Right renal pelvis (tissue), 4 donors: ENCODE data around the gene DDAH2. TPM values are rescaled to one million over a fixed set of nuclear protein-coding genes. Genes with fewer than 3 reads are reported as not detected.

ENCODE experiments used
- DNase-seq, 4 donors: peaks; one replicate each; pipeline ENCODE4 v3.0.0-alpha.2; 2013; ENCODE audit warnings: low read depth in 4 of 4, low spot score in 3 of 4, missing footprints in 1 of 4
- polyA plus RNA-seq, 4 donors: library from polyadenylated mRNA; unstranded; fragments of 120-200 nt; gene quantifications; one replicate each; pipeline ENCODE4 v1.2.1, GENCODE V29; 2013; ENCODE audit not compliant: insufficient read length in 4 of 4

DDAH2 gene
- polyA plus RNA-seq, 4 donors, result 148 to 230 (median 168) TPM

DNA sequence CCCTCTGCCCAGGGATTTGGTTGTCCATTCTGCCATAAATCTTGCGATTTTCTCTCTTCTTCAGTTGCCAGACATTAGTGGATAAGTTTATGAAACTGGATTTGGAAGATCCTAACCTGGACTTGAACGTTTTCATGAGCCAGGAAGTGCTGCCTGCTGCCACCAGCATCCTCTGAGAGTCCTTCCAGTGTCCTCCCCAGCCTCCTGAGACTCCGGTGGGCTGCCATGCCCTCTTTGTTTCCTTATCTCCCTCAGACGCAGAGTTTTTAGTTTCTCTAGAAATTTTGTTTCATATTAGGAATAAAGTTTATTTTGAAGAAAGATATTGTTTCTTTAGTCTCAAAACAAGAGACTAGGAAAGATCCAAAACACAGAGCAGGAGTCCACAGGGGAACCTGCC is 33.3 kb upstream of the DDAH2 start, which contains the start of gene SAPCD1:
Gene SAPCD1, plus strand, starts transcription at position 301 of the 400 bp plus-strand sequence. CDS start 399 bp downstream, outside the sequence.
- DNase-seq, result no peak

DNA sequence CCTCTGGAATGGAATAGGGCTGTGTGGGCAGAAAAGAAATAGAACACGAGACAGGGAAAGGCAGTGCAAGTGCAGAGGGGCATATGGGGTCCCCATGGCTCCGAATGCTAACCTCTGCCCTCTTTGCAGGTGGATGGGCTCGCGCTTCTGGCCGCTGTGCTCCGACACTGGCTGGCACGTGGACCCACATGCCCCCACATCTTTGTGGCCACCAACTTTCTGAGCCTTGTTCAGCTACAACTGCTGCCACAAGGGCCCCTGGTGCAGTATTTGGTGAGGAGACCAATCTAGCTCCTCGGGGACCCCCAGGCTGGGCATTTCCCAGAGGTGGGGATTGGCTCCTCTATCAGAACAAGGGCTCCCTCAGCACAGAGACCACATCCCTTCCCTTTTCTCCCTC is 32.2 kb upstream of the DDAH2 start:
- no peak for DNase-seq

- no peak for DNase-seq
Measured at GRCh38 chr6:31760790-31761189, 31.7 kb upstream of the DDAH2 start.

GRCh38 chr6:31758281-31758680 is 29.2 kb upstream of the DDAH2 start:
- no peak for DNase-seq

GRCh38 chr6:31752739-31753319 is 23.7 kb upstream of the DDAH2 start:
- no peak for DNase-seq

- DNase-seq, result no peak
Measured at GRCh38 chr6:31750411-31751022, 21.4 kb upstream of the DDAH2 start.

DNA sequence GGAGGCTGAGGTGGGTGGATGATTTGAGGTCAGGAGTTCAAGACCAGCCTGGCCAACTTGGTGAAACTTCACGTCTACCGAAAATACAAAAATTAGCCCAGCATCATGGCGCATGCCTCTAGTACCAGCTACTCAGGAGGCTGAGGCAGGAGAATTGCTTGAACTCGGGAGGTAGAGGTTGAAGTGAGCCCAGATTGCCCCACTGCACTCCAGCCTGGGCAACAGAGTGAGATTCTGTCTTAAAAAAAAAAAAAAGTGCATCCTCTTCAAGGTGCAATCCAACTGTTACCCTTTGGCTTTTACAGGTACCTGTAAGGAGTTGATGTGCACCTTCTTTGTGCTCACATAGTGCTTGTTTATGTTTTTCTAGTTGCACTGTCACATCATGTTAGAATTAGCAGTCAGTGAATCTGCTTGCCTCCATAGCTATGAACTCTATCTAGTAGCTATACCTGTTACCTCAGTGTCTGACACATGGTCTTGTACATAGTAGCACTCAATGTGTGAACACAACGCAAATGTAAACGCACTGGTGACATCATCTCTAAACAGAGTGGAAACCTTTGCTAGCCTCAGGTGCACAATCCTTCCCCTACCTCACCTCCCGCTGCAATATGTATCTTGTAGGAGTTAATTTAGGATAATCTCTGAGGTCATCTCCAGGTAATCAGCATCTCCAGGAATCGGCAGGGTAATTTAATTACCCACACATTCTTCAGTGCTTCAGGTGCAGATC is 20.4 kb upstream of the DDAH2 start:
- no peak for DNase-seq

DNA sequence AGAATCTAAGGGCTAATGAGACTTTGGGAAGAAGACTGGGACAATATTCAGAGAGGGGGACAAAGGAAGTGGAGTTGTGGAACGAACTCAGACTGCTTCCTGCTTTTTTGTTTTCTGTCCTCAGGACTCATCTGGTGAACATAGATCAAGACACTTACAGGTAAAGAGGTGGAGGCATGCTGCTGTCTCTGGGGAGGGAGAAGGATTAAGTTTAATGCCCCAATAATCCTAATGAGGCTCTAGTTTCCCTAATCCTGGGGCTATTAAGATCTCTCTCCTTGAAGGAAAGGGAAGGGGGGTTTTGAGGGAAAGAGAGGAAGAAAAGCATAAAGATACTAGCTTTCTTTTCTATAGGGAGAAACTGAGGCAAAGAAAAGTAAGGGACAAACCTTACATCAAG is 15.3 kb upstream of the DDAH2 start:
- no peak for DNase-seq

DNA sequence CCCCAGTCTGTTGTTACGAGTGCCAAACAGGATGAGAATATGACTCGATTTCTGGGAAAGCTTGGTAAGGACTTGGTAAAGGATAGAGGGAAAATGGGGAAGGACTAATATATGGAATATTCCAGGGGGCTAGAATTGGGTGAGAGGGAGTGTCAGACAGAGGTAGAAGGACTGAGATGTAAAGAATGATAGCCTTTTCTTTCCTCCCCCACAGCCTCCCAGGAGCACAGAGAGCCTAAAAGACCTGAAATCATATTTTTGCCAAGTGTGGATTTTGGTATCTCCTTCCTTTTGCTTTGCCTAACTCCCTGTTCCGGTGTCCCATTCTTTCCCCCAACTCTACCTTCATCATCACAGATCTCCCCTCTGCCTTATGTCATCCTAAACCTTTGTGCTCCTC is 13.8 kb upstream of the DDAH2 start:
- DNase-seq, result no peak

DNA sequence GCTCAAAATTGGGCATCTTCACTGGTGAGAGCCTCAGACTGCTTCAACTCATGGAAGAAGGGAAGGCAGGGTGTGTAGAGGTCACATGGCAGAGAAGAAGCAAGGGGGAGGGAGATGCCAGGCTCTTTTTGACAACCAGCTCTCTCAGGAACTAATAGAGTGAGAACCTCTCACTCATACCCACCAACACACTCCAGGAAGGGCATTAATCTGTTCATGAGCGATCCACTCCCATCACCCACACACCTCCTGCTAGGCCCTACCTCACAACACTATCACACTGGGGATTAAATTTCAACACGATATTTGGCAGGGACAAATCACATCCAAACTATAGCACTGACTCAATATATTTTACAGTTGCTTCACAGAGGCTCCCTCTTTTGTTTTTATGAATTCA is 12.7 kb upstream of the DDAH2 start:
- DNase-seq, result no peak

- DNase-seq, result no peak
Measured at GRCh38 chr6:31740397-31741223, 11.5 kb upstream of the DDAH2 start.

- peak; percentile 97 to 99 (median 98) for DNase-seq
Measured at GRCh38 chr6:31739639-31740396, 10.7 kb upstream of the DDAH2 start, which contains the start of gene MSH5. TSS of gene MSH5 (plus strand) at chr6:31740005. CDS start at chr6:31740467, 462 bp downstream.

- DNase-seq, result peak in 2 of 4 donors; percentile 53 to 65
Measured at GRCh38 chr6:31737991-31738979, 9.2 kb upstream of the DDAH2 start.

- DNase-seq, result peak in 2 of 4 donors; percentile 31 to 71
Measured at GRCh38 chr6:31737315-31737990, 8.4 kb upstream of the DDAH2 start.

GRCh38 chr6:31736768-31737314 is 7.7 kb upstream of the DDAH2 start:
- no peak for DNase-seq

GRCh38 chr6:31736021-31736767 is 7.1 kb upstream of the DDAH2 start, which contains the start of gene CLIC1:
TSS of gene CLIC1 (minus strand) at chr6:31736530. CDS start at chr6:31736300, 230 bp downstream.
- DNase-seq, result peak in 2 of 4 donors; percentile 65 to 69

- peak in 1 of 4 donors; percentile 38 for DNase-seq
Measured at GRCh38 chr6:31734821-31735406, 5.8 kb upstream of the DDAH2 start.
